SU-DHL-6 (cell line): ENCODE data around the gene TANC1.

Source experiments
- H2AFZ ChIP-seq: fragments of 200-600 bp; sonication (generic); 2 replicates; pipeline ENCODE4 v1.6.1; 2014; ENCODE audit warnings: low read depth, mild to moderate bottlenecking, moderate library complexity, mixed read lengths, antibody characterized with exemption, low read length; ENCODE audit not compliant: severe bottlenecking
- H3F3A ChIP-seq: fragments of 200-600 bp; shearing (Covaris generic); 2 replicates; pipeline ENCODE4 v1.6.0; 2016; ENCODE audit warnings: antibody characterized with exemption, mild to moderate bottlenecking; ENCODE audit not compliant: insufficient read depth
- H3K27ac ChIP-seq: fragments of 200-600 bp; sonication (generic); 2 replicates; pipeline ENCODE4 v1.5.1; 2016; ENCODE audit warnings: low read depth, mild to moderate bottlenecking, low read length, moderate library complexity, mixed read lengths
- H3K27me3 ChIP-seq: fragments of 200-600 bp; sonication (generic), shearing (Covaris generic); 2 replicates; pipeline ENCODE4 v1.6.0; 2014; ENCODE audit warnings: mild to moderate bottlenecking, low read length
- H3K36me3 ChIP-seq: fragments of 200-600 bp; sonication (generic); 2 replicates; pipeline ENCODE4 v1.6.1; 2014; ENCODE audit warnings: mild to moderate bottlenecking, low read length, mixed read lengths
- H3K4me2 ChIP-seq: fragments of 300-600, 200-600 bp; shearing (Covaris generic), sonication (generic); 2 replicates; pipeline ENCODE4 v1.6.0; 2014; ENCODE audit warnings: low read length, low read depth, mild to moderate bottlenecking; ENCODE audit not compliant: poor library complexity, severe bottlenecking
- H3K4me3 ChIP-seq: fragments of 200-600 bp; sonication (generic); 2 replicates; pipeline ENCODE4 v1.5.1; 2014; ENCODE audit warnings: antibody characterized with exemption, low read length, mild to moderate bottlenecking, mixed read lengths; ENCODE audit not compliant: insufficient read depth, poor library complexity, severe bottlenecking
- H3K79me2 ChIP-seq: fragments of 200-600 bp; sonication (generic); 2 replicates; pipeline ENCODE4 v1.6.1; 2014; ENCODE audit warnings: mild to moderate bottlenecking, low read length, moderate library complexity; ENCODE audit not compliant: insufficient read depth
- H3K9ac ChIP-seq: fragments of 200-600 bp; sonication (generic); 2 replicates; pipeline ENCODE4 v1.7.0; 2014; ENCODE audit warnings: mild to moderate bottlenecking, low read length
- H3K9me2 ChIP-seq: fragments of 200-600 bp; sonication (generic); replicated peaks from 2 replicates; pipeline ENCODE4 v1.6.1; 2014; ENCODE audit warnings: low read length; ENCODE audit not compliant: insufficient read depth
- H3K9me3 ChIP-seq: fragments of 200-600 bp; sonication (generic); 2 replicates; pipeline ENCODE4 v1.6.1; 2014; ENCODE audit warnings: low read length, mixed read lengths; ENCODE audit not compliant: insufficient read depth
- H4K20me1 ChIP-seq: fragments of 200-600 bp; sonication (generic); 2 replicates; pipeline ENCODE4 v1.6.1; 2014; ENCODE audit warnings: low read depth, mild to moderate bottlenecking, antibody characterized with exemption, low read length, moderate library complexity, mixed read lengths
- CTCF ChIP-seq: fragments of 200-600 bp; sonication (generic); IDR thresholded peaks from one replicate; pipeline ENCODE4 v1.5.1; 2017; ENCODE audit warnings: antibody characterized with exemption, mild to moderate bottlenecking, low read length, moderate library complexity; ENCODE audit not compliant: insufficient read depth, poor library complexity, severe bottlenecking
- EZH2phosphoT487 ChIP-seq: fragments of 200-600 bp; sonication (generic), shearing (Covaris generic); conservative IDR thresholded peaks from 2 replicates; pipeline ENCODE4 v1.6.1; 2018; ENCODE audit warnings: mild to moderate bottlenecking, antibody characterized with exemption, low read length, moderate library complexity, mixed read lengths

Gene TANC1

GRCh38 chr2:159053161-159054031 is 85.0 kb downstream of the TANC1 start:
- H3K4me3 ChIP-seq = no peak overlapping the region
- H3K9me3 ChIP-seq = no peaks in the 10 kb centered on the region
- H3K79me2 ChIP-seq = no peaks in the 10 kb centered on the region
- H2AFZ ChIP-seq = no peak overlapping the region
- H3K4me2 ChIP-seq = no peak overlapping the region
- H3F3A ChIP-seq = no peaks in the 10 kb centered on the region
- H4K20me1 ChIP-seq = no peaks in the 10 kb centered on the region
- H3K36me3 ChIP-seq = no peaks in the 10 kb centered on the region
- TF ChIP-seq EZH2phosphoT487 (no peak), CTCF (no peak)
- H3K9ac ChIP-seq = no peak overlapping the region
- no peaks in the 10 kb centered on the region for H3K27me3 ChIP-seq
- H3K27ac ChIP-seq = no peak overlapping the region
- H3K9me2 ChIP-seq = no peaks in the 10 kb centered on the region

DNA sequence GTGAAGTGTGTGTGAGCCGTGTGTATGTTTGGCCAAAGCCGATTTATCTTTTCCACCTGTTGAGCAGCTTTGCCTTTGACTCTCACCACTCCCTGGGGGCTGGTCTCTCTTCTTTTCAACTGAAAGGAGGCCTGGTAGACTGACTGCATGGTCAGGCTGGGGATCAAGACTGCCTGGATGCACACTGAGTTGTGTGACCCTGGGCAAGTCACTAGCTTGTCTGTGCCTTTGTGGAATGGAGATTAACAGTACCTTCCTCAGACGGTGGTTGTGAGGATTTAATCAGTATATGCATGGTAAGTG is 85.5 kb downstream of the TANC1 start:
- Histone ChIP-seq H3F3A (no peaks in the 10 kb centered on the region), H3K36me3 (no peaks in the 10 kb centered on the region), H3K79me2 (no peaks in the 10 kb centered on the region), H3K9me2 (no peaks in the 10 kb centered on the region), H3K4me2 (no peak overlapping the region), H3K9me3 (no peaks in the 10 kb centered on the region), H4K20me1 (no peaks in the 10 kb centered on the region), H3K4me3 (no peak overlapping the region), H3K27ac (no peak overlapping the region), H3K9ac (no peak overlapping the region), H3K27me3 (no peaks in the 10 kb centered on the region), H2AFZ (no peak overlapping the region)
- TF ChIP-seq EZH2phosphoT487 (no peak), CTCF (no peak)

GRCh38 chr2:159054985-159055384 is 86.5 kb downstream of the TANC1 start:
- no peaks in the 10 kb centered on the region for H3F3A ChIP-seq
- no peaks in the 10 kb centered on the region for H3K9me2 ChIP-seq
- no peaks in the 10 kb centered on the region for H3K9me3 ChIP-seq
- TF ChIP-seq CTCF (no peak), EZH2phosphoT487 (no peak)
- H3K36me3 ChIP-seq = no peaks in the 10 kb centered on the region
- H3K4me2 ChIP-seq = no peak overlapping the region
- H3K9ac ChIP-seq = no peak overlapping the region
- no peaks in the 10 kb centered on the region for H4K20me1 ChIP-seq
- no peaks in the 10 kb centered on the region for H3K79me2 ChIP-seq
- H3K27ac ChIP-seq = no peak overlapping the region
- no peak overlapping the region for H3K4me3 ChIP-seq
- H3K27me3 ChIP-seq = no peaks in the 10 kb centered on the region
- H2AFZ ChIP-seq = no peak overlapping the region
